ENCODE measurements around the gene PIP4K2A.

Gene PIP4K2A

GRCh38 chr10:22638863-22639262, 75.5 kb downstream of the PIP4K2A start:
- no peak for DNase-seq (ENCODE audit: low read depth)

GRCh38 chr10:22637491-22637890, 76.9 kb downstream of the PIP4K2A start:
- no peak for DNase-seq (ENCODE audit: low read depth)

- no peak for DNase-seq (ENCODE audit: low read depth)
These were observed 78.7 kb downstream of the PIP4K2A start for GRCh38 chr10:22635650-22636049.

- no peak for DNase-seq (ENCODE audit: low read depth)
These were observed 79.5 kb downstream of the PIP4K2A start for GRCh38 chr10:22634606-22635459.

- DNase-seq (ENCODE audit: low read depth): no peak
These were observed 80.3 kb downstream of the PIP4K2A start for GRCh38 chr10:22634093-22634492.

- DNase-seq (ENCODE audit: low read depth): no peak
These were observed 80.8 kb downstream of the PIP4K2A start for GRCh38 chr10:22633528-22633927.

- DNase-seq (ENCODE audit: low read depth): no peak
These were observed 81.3 kb downstream of the PIP4K2A start for GRCh38 chr10:22633106-22633505.

GRCh38 chr10:22631646-22632278, 82.6 kb downstream of the PIP4K2A start:
- no peak for DNase-seq (ENCODE audit: low read depth)

GRCh38 chr10:22631185-22631584, 83.2 kb downstream of the PIP4K2A start:
- no peak for DNase-seq (ENCODE audit: low read depth)

- no peak for DNase-seq (ENCODE audit: low read depth)
These were observed 83.9 kb downstream of the PIP4K2A start for GRCh38 chr10:22630234-22631174.

- no peak for DNase-seq (ENCODE audit: low read depth)
These were observed 84.5 kb downstream of the PIP4K2A start for GRCh38 chr10:22629852-22630233.

- DNase-seq (ENCODE audit: low read depth): no peak
These were observed 85.3 kb downstream of the PIP4K2A start for GRCh38 chr10:22629126-22629525.

- DNase-seq (ENCODE audit: low read depth): no peak
These were observed 86.1 kb downstream of the PIP4K2A start for GRCh38 chr10:22628309-22628708.

- DNase-seq (ENCODE audit: low read depth): no peak
These were observed 87.6 kb downstream of the PIP4K2A start for GRCh38 chr10:22626784-22627183.

- no peak for DNase-seq (ENCODE audit: low read depth)
These were observed 88.7 kb downstream of the PIP4K2A start for GRCh38 chr10:22625516-22626290.

GRCh38 chr10:22624287-22624738, 90.1 kb downstream of the PIP4K2A start:
- no peak for DNase-seq (ENCODE audit: low read depth)

- DNase-seq (ENCODE audit: low read depth): no peak
These were observed 90.6 kb downstream of the PIP4K2A start for GRCh38 chr10:22623633-22624253.

- no peak for DNase-seq (ENCODE audit: low read depth)
These were observed 92.1 kb downstream of the PIP4K2A start for GRCh38 chr10:22622242-22622806.

GRCh38 chr10:22621726-22622125, 92.7 kb downstream of the PIP4K2A start:
- no peak for DNase-seq (ENCODE audit: low read depth)

GRCh38 chr10:22620929-22621328, 93.4 kb downstream of the PIP4K2A start:
- no peak for DNase-seq (ENCODE audit: low read depth)

Data from activated T-cell treated with anti-CD3 and anti-CD28 coated beads for 1 hour (primary cell).